Esophagus muscularis mucosa (tissue), 4 donors: Measurements from ENCODE around the gene STYX. TPM values are rescaled to one million over a fixed set of nuclear protein-coding genes. Genes with fewer than 3 reads are reported as not detected.

Experiments used
- DNase-seq: peaks from one replicate; pipeline ENCODE4 v3.0.0-alpha.2; 2017; ENCODE audit errors: extremely low spot score
- H3K27ac ChIP-seq, 4 donors: fragments of 200-600 bp; sonication (generic); replicated peaks in 1 of 4; 1 replicate in 3 of 4; 2 replicates in 1 of 4; pipeline ENCODE4 v1.5.1; 2016 to 2019; ENCODE audit warnings: mild to moderate bottlenecking in 1 of 4
- H3K27me3 ChIP-seq, 4 donors: fragments of 200-600 bp; sonication (generic); one replicate each; pipeline versions ENCODE4 v1.5.1 to v1.6.0; 2016 to 2019
- H3K36me3 ChIP-seq, 4 donors: fragments of 200-600 bp; sonication (generic); one replicate each; pipeline ENCODE4 v1.5.1; 2016 to 2019
- H3K4me1 ChIP-seq, 4 donors: fragments of 200-600 bp; sonication (generic); one replicate each; pipeline ENCODE4 v1.5.1; 2016 to 2019
- H3K4me3 ChIP-seq, 4 donors: fragments of 200-600 bp; sonication (generic); 1 replicate in 2 of 4; 2 replicates in 2 of 4; pipeline ENCODE4 v1.5.1; 2016 to 2019; ENCODE audit warnings: mild to moderate bottlenecking in 4 of 4, moderate library complexity in 1 of 4
- H3K9me3 ChIP-seq, 4 donors: fragments of 200-600 bp; sonication (generic); 1 replicate in 3 of 4; 2 replicates in 1 of 4; pipeline ENCODE4 v1.5.1; 2016 to 2019
- CTCF ChIP-seq, 3 experiments: fragments of 200-600 bp in 2 of 3; fragments of 450-650 bp in 1 of 3; sonication (generic) in 2 of 3; IDR thresholded peaks; one replicate each; pipeline ENCODE4 v1.5.1; 2017 to 2019; ENCODE audit warnings: antibody characterized with exemption in 3 of 3, mild to moderate bottlenecking in 2 of 3, moderate library complexity in 1 of 3
- EP300 ChIP-seq: sonication (generic); formaldehyde crosslinking; IDR thresholded peaks from one replicate; pipeline ENCODE4 v1.6.1; 2017; ENCODE audit warnings: antibody characterized with exemption
- POLR2A ChIP-seq: fragments of 450-650 bp; IDR thresholded peaks from one replicate; pipeline ENCODE4 v1.6.1; 2017; ENCODE audit warnings: antibody characterized with exemption, moderate library complexity, mild to moderate bottlenecking, low read depth
- POLR2AphosphoS5 ChIP-seq, 2 donors: sonication (generic); formaldehyde crosslinking; IDR thresholded peaks; one replicate each; pipeline ENCODE4 v1.6.1; 2017; ENCODE audit warnings: antibody characterized with exemption in 2 of 2
- WGBS: methylation state at CpG from one replicate; pipeline ENCODE4 v1.1.5; 2018; 5-methylcytosine and 5-hydroxymethylcytosine counted together
- intact Hi-C: fragments of 100-400 bp; cut with DNase I; formaldehyde crosslinking; loops from one replicate; pipeline ENCODE4 v1.15.1; 2023
- total RNA-seq, 4 donors: library from RNA; depleted of rRNA; stranded (reverse); fragments of >200 nt; gene quantifications; one replicate each; pipeline versions ENCODE4 v1.1.0 to v1.2.1, GENCODE V29; 2016

Gene STYX
- total RNA-seq, 4 donors from 2014 or later, result 16.6 to 25.2 (median 20.7) TPM

DNA sequence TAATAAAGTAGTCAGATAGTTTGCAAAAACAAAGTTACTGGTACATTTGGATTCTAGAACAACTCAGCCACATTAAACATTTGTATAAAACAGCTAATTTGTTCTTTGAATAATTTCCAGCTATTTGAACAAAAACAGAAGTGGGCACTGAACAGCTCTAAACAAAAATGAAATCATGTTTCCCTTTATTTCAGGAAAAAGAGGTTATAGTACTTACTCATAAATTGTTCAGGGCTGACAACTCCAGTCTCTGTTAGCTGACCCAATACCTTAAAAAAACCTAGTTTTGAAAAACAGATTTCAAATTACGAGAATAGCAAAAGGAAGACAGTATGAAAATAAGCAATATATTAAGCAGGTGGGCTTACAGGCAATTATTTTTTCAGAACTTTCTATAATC lies 53.2 kb downstream of the STYX start:
- no peaks in the 10 kb centered on the region for H3K27me3 ChIP-seq
- intact Hi-C loops, result no loop called here
- DNase-seq, result no peak
- TF ChIP-seq EP300 (no peak), CTCF (IDR thresholded peaks at IDR 0.05) (no peak), POLR2AphosphoS5 (IDR thresholded peaks at IDR 0.05) (no peak), POLR2A (no peak)
- 65% methylated on average over 1 of the region's 1 CpG for WGBS
- H3K9me3 ChIP-seq, result no peaks in the 10 kb centered on the region
- H3K36me3 ChIP-seq, result peaks cover 4 to 42% (median 22%) of the 10 kb centered on the region in 4 donors
- H3K27ac ChIP-seq, result no peak overlapping the region
- H3K4me3 ChIP-seq, result no peak overlapping the region
- H3K4me1 ChIP-seq, result peaks cover 0 to 4% (median 0%) of the 10 kb centered on the region in 4 donors

DNA sequence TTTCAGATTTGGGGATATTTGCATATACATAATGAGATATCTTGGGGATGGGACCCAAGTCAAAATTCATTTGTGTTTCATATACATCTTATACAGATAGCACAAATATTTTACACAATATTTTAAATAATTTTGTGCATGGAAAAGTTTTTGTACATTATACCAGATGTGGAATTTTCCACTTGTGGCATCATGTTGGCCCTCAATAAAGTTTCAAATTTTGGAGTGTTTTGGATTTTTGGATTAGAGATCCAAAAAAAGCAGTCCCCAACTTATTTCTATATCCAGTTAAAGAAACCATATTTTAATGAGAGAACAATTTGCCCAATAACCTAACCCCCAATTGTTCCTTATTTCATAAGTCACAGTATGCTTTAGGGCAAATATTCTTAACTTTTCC lies 56.9 kb downstream of the STYX start:
- H3K27ac ChIP-seq, result no peak overlapping the region
- H3K9me3 ChIP-seq, result no peaks in the 10 kb centered on the region
- TF ChIP-seq POLR2A (no peak), CTCF (IDR thresholded peaks at IDR 0.05) (no peak), POLR2AphosphoS5 (IDR thresholded peaks at IDR 0.05) (no peak), EP300 (no peak)
- no peaks in the 10 kb centered on the region for H3K27me3 ChIP-seq
- DNase-seq, result no peak
- intact Hi-C loops, result loop anchor here (5.0 kb wide), 1 partner anchor 50 kb away; no protein-coding TSS in a partner anchor
- H3K36me3 ChIP-seq, result peaks cover 0 to 10% (median 4%) of the 10 kb centered on the region in 4 donors
- no peak overlapping the region for H3K4me3 ChIP-seq
- peaks cover 7 to 23% (median 20%) of the 10 kb centered on the region in 4 donors for H3K4me1 ChIP-seq

GRCh38 chr14:52789118-52789517 lies 59.2 kb downstream of the STYX start:
- intact Hi-C loops, result loop anchor here (5.0 kb wide), 1 partner anchor 52 kb away; no protein-coding TSS in a partner anchor
- peaks cover 7 to 28% (median 25%) of the 10 kb centered on the region in 4 donors for H3K4me1 ChIP-seq
- TF ChIP-seq POLR2AphosphoS5 (IDR thresholded peaks at IDR 0.05) (no peak), EP300 (no peak), CTCF (IDR thresholded peaks at IDR 0.05) (no peak), POLR2A (no peak)
- peaks cover 0 to under 1% (median 0%) of the 10 kb centered on the region in 4 donors for H3K36me3 ChIP-seq
- 78% methylated on average over 2 of the region's 2 CpGs for WGBS
- H3K9me3 ChIP-seq, result no peaks in the 10 kb centered on the region
- H3K27me3 ChIP-seq, result no peaks in the 10 kb centered on the region
- no peak overlapping the region for H3K27ac ChIP-seq
- DNase-seq, result no peak
- H3K4me3 ChIP-seq, result no peak overlapping the region

DNA sequence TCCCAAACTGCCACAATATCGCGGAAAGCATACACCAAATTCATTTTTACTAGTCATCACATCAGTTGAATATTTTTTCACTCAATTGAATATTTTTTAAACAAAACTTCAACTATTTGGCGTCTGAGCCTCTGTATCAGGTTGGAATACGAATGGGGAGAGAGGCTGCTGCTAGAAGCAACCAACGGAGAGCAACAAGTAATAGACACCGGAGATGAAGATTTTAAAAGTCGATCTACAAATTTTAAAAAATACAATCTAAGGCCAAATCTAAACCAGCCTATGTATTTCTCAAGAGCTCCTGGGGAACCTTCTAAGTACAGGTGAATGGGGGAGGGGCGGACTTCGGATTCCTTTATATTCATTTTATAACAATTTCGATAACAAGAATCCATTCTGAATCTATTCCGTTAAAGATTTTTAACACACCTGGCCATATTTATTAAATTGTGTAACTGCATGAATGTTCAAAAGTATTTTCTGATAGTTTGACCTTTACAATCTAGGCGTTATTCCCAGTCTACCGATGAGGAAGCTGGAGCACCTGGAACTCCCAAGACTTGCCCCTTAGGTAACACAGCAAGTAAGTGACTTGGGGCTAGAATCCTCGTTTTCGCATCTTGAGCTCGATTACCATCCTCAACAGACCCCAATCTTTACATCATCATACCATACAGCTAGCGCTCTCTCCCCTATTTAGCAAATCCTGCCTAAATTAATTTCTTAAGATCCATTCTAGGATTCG lies 60.2 kb downstream of the STYX start:
- peak overlapping the region; percentile 72 to 88 (median 78) for H3K4me3 ChIP-seq
- peaks cover 7 to 28% (median 25%) of the 10 kb centered on the region in 4 donors for H3K4me1 ChIP-seq
- DNase-seq, result no peak
- no peaks in the 10 kb centered on the region for H3K36me3 ChIP-seq
- no peaks in the 10 kb centered on the region for H3K27me3 ChIP-seq
- 67% methylated on average over 18 of the region's 18 CpGs for WGBS
- H3K9me3 ChIP-seq, result no peaks in the 10 kb centered on the region
- TF ChIP-seq POLR2AphosphoS5 (IDR thresholded peaks at IDR 0.05), result no peak
- no peak for TF ChIP-seq POLR2A
- TF ChIP-seq EP300, result no peak
- TF ChIP-seq CTCF (IDR thresholded peaks at IDR 0.05), result no peak
- intact Hi-C loops, result no loop called here
- peak overlapping the region in 3 of 4 donors; percentile 87 to 91 (median 88) for H3K27ac ChIP-seq
